ENCODE results near the gene MTMR1.

DNA sequence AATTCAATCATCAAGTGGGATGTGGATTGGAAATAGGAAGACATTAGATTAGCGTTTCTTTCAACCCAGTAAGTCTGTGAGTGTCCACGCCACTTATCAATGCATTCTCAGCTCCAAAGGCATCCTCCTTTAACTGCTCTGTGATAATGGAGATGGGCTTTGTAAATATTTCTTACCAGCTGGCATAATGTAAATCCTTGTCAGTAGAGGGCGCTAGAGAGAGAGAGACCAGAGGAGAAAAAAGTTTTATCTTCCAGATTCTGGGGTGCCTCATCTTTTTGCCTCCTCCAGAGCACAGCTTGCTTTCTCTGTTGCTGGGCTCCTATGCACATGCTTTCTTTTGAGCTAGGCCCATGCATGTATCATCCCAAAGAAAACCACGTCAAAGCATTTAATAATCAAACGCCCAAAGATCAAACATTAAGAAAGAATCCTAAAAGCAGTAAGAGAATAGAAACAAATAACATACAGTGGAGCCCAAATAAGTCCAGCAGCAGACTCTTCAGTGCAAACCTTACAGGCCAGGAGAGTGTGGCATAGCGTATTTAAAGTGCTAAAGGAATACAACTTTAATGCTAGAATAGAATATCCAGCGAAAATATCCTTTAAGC is 9.6 kb upstream of the MTMR1 start:
- TF ChIP-seq GATA3 (IDR thresholded peaks at IDR 0.05; ENCODE audit: low read depth, low read length) (no peak), GATA2 (IDR thresholded peaks at IDR 0.05; ENCODE audit: low read depth, low read length) (no peak)

All from SH-SY5Y (cell line).